ENCODE results near the gene PRSS33. TPM values are rescaled to one million over a fixed set of nuclear protein-coding genes. Genes with fewer than 3 reads are reported as not detected.

Gene PRSS33
- total and polyA plus RNA-seq, 2 donors, result 0.05 to 0.37 TPM

- DNase-seq (ENCODE audit: low read depth in 6 of 9, low spot score in 9 of 9), result peak in 2 of 9 donors; percentile 7 to 11
- Histone ChIP-seq H3K4me1 (ENCODE audit: control insufficient read depth in 2 of 2, insufficient read depth in 2 of 2, low read length in 2 of 2) (peaks cover 22 to 31% of the 10 kb centered on the region in 2 donors), H3K27me3 (ENCODE audit: control insufficient read depth in 2 of 2, insufficient read depth in 1 of 2, low read length in 1 of 2) (no peaks in the 10 kb centered on the region), H3K4me3 (ENCODE audit: low read length in 2 of 2) (peak overlapping the region; percentile 78 to 89), H3K27ac (ENCODE audit: low read depth in 1 of 2, low read length in 1 of 2) (peak overlapping the region; percentile 100), H3K9me3 (ENCODE audit: control insufficient read depth in 2 of 2, insufficient read depth in 1 of 2, low read length in 1 of 2) (peaks cover 0 to 6% of the 10 kb centered on the region in 2 donors), H3K36me3 (ENCODE audit: control insufficient read depth in 2 of 2, insufficient read depth in 2 of 2, low read length in 1 of 2) (peaks cover 16 to 18% of the 10 kb centered on the region in 2 donors)
- 76% methylated on average over 23 of the region's 23 CpGs for WGBS
Measured at GRCh38 chr16:2751577-2752034, 35.8 kb downstream of the PRSS33 start.

- 87% methylated on average over 6 of the region's 6 CpGs for WGBS
- H3K27ac ChIP-seq (ENCODE audit: low read depth in 1 of 2, low read length in 1 of 2), result no peak overlapping the region
- H3K36me3 ChIP-seq (ENCODE audit: control insufficient read depth in 2 of 2, insufficient read depth in 2 of 2, low read length in 1 of 2), result peaks cover 5 to 9% of the 10 kb centered on the region in 2 donors
- H3K27me3 ChIP-seq (ENCODE audit: control insufficient read depth in 2 of 2, insufficient read depth in 1 of 2, low read length in 1 of 2), result no peaks in the 10 kb centered on the region
- peaks cover 0 to 6% of the 10 kb centered on the region in 2 donors for H3K9me3 ChIP-seq (ENCODE audit: control insufficient read depth in 2 of 2, insufficient read depth in 1 of 2, low read length in 1 of 2)
- no peak for DNase-seq (ENCODE audit: low read depth in 6 of 9, low spot score in 9 of 9)
- no peak overlapping the region for H3K4me3 ChIP-seq (ENCODE audit: low read length in 2 of 2)
- H3K4me1 ChIP-seq (ENCODE audit: control insufficient read depth in 2 of 2, insufficient read depth in 2 of 2, low read length in 2 of 2), result peaks cover 12 to 25% of the 10 kb centered on the region in 2 donors
Measured at GRCh38 chr16:2749936-2750335, 37.4 kb downstream of the PRSS33 start.

GRCh38 chr16:2749476-2749875, 37.9 kb downstream of the PRSS33 start:
- WGBS, result 97% methylated on average over 5 of the region's 5 CpGs

GRCh38 chr16:2748757-2749455, 38.5 kb downstream of the PRSS33 start:
- Histone ChIP-seq H3K27ac (ENCODE audit: low read depth in 1 of 2, low read length in 1 of 2) (no peak overlapping the region), H3K9me3 (ENCODE audit: control insufficient read depth in 2 of 2, insufficient read depth in 1 of 2, low read length in 1 of 2) (peaks cover 0 to 6% of the 10 kb centered on the region in 2 donors), H3K27me3 (ENCODE audit: control insufficient read depth in 2 of 2, insufficient read depth in 1 of 2, low read length in 1 of 2) (no peaks in the 10 kb centered on the region), H3K4me1 (ENCODE audit: control insufficient read depth in 2 of 2, insufficient read depth in 2 of 2, low read length in 2 of 2) (peaks cover 5 to 15% of the 10 kb centered on the region in 2 donors), H3K4me3 (ENCODE audit: low read length in 2 of 2) (no peak overlapping the region), H3K36me3 (ENCODE audit: control insufficient read depth in 2 of 2, insufficient read depth in 2 of 2, low read length in 1 of 2) (peaks cover 0 to 9% of the 10 kb centered on the region in 2 donors)
- DNase-seq (ENCODE audit: low read depth in 6 of 9, low spot score in 9 of 9), result no peak
- WGBS, result 97% methylated on average over 7 of the region's 7 CpGs

More at GRCh38 chr16:2749476-2749875, 37.9 kb downstream of the PRSS33 start:
- Histone ChIP-seq H3K27ac (ENCODE audit: low read depth in 1 of 2, low read length in 1 of 2) (no peak overlapping the region), H3K27me3 (ENCODE audit: control insufficient read depth in 2 of 2, insufficient read depth in 1 of 2, low read length in 1 of 2) (no peaks in the 10 kb centered on the region), H3K4me1 (ENCODE audit: control insufficient read depth in 2 of 2, insufficient read depth in 2 of 2, low read length in 2 of 2) (peaks cover 8 to 20% of the 10 kb centered on the region in 2 donors), H3K36me3 (ENCODE audit: control insufficient read depth in 2 of 2, insufficient read depth in 2 of 2, low read length in 1 of 2) (peaks cover 4 to 9% of the 10 kb centered on the region in 2 donors), H3K4me3 (ENCODE audit: low read length in 2 of 2) (no peak overlapping the region), H3K9me3 (ENCODE audit: control insufficient read depth in 2 of 2, insufficient read depth in 1 of 2, low read length in 1 of 2) (peaks cover 0 to 6% of the 10 kb centered on the region in 2 donors)
- DNase-seq (ENCODE audit: low read depth in 6 of 9, low spot score in 9 of 9), result no peak

- no peak for DNase-seq (ENCODE audit: low read depth in 6 of 9, low spot score in 9 of 9)
- WGBS, result 97% methylated on average over 9 of the region's 9 CpGs
- H3K4me1 ChIP-seq (ENCODE audit: control insufficient read depth in 2 of 2, insufficient read depth in 2 of 2, low read length in 2 of 2), result peaks cover 0 to 2% of the 10 kb centered on the region in 2 donors
- H3K27ac ChIP-seq (ENCODE audit: low read depth in 1 of 2, low read length in 1 of 2), result no peak overlapping the region
- no peak overlapping the region for H3K4me3 ChIP-seq (ENCODE audit: low read length in 2 of 2)
- no peaks in the 10 kb centered on the region for H3K27me3 ChIP-seq (ENCODE audit: control insufficient read depth in 2 of 2, insufficient read depth in 1 of 2, low read length in 1 of 2)
- peaks cover 0 to 9% of the 10 kb centered on the region in 2 donors for H3K36me3 ChIP-seq (ENCODE audit: control insufficient read depth in 2 of 2, insufficient read depth in 2 of 2, low read length in 1 of 2)
- H3K9me3 ChIP-seq (ENCODE audit: control insufficient read depth in 2 of 2, insufficient read depth in 1 of 2, low read length in 1 of 2), result no peaks in the 10 kb centered on the region
Measured at GRCh38 chr16:2745961-2746360, 41.4 kb downstream of the PRSS33 start.

GRCh38 chr16:2745116-2745890, 42.1 kb downstream of the PRSS33 start:
- DNase-seq (ENCODE audit: low read depth in 6 of 9, low spot score in 9 of 9), result no peak
- WGBS, result 92% methylated on average over 15 of the region's 15 CpGs
- H3K27ac ChIP-seq (ENCODE audit: low read depth in 1 of 2, low read length in 1 of 2), result no peak overlapping the region

GRCh38 chr16:2744711-2745110, 42.6 kb downstream of the PRSS33 start:
- Histone ChIP-seq H3K4me1 (ENCODE audit: control insufficient read depth in 2 of 2, insufficient read depth in 2 of 2, low read length in 2 of 2) (peaks cover 0 to 9% of the 10 kb centered on the region in 2 donors), H3K27me3 (ENCODE audit: control insufficient read depth in 2 of 2, insufficient read depth in 1 of 2, low read length in 1 of 2) (no peaks in the 10 kb centered on the region), H3K4me3 (ENCODE audit: low read length in 2 of 2) (no peak overlapping the region), H3K9me3 (ENCODE audit: control insufficient read depth in 2 of 2, insufficient read depth in 1 of 2, low read length in 1 of 2) (no peaks in the 10 kb centered on the region), H3K27ac (ENCODE audit: low read depth in 1 of 2, low read length in 1 of 2) (no peak overlapping the region), H3K36me3 (ENCODE audit: control insufficient read depth in 2 of 2, insufficient read depth in 2 of 2, low read length in 1 of 2) (peaks cover 0 to 4% of the 10 kb centered on the region in 2 donors)
- 96% methylated on average over 6 of the region's 6 CpGs for WGBS
- no peak for DNase-seq (ENCODE audit: low read depth in 6 of 9, low spot score in 9 of 9)

More at GRCh38 chr16:2745116-2745890, 42.1 kb downstream of the PRSS33 start:
- Histone ChIP-seq H3K4me3 (ENCODE audit: low read length in 2 of 2) (no peak overlapping the region), H3K9me3 (ENCODE audit: control insufficient read depth in 2 of 2, insufficient read depth in 1 of 2, low read length in 1 of 2) (no peaks in the 10 kb centered on the region), H3K27me3 (ENCODE audit: control insufficient read depth in 2 of 2, insufficient read depth in 1 of 2, low read length in 1 of 2) (no peaks in the 10 kb centered on the region), H3K36me3 (ENCODE audit: control insufficient read depth in 2 of 2, insufficient read depth in 2 of 2, low read length in 1 of 2) (peaks cover 0 to 9% of the 10 kb centered on the region in 2 donors), H3K4me1 (ENCODE audit: control insufficient read depth in 2 of 2, insufficient read depth in 2 of 2, low read length in 2 of 2) (peaks cover 0 to 3% of the 10 kb centered on the region in 2 donors)

- H3K4me3 ChIP-seq (ENCODE audit: low read length in 2 of 2), result no peak overlapping the region
- H3K27ac ChIP-seq (ENCODE audit: low read depth in 1 of 2, low read length in 1 of 2), result no peak overlapping the region
- no peaks in the 10 kb centered on the region for H3K9me3 ChIP-seq (ENCODE audit: control insufficient read depth in 2 of 2, insufficient read depth in 1 of 2, low read length in 1 of 2)
- DNase-seq (ENCODE audit: low read depth in 6 of 9, low spot score in 9 of 9), result no peak
- peaks cover 0 to 16% of the 10 kb centered on the region in 2 donors for H3K4me1 ChIP-seq (ENCODE audit: control insufficient read depth in 2 of 2, insufficient read depth in 2 of 2, low read length in 2 of 2)
- no peaks in the 10 kb centered on the region for H3K36me3 ChIP-seq (ENCODE audit: control insufficient read depth in 2 of 2, insufficient read depth in 2 of 2, low read length in 1 of 2)
- H3K27me3 ChIP-seq (ENCODE audit: control insufficient read depth in 2 of 2, insufficient read depth in 1 of 2, low read length in 1 of 2), result no peaks in the 10 kb centered on the region
- WGBS, result 95% methylated on average over 19 of the region's 19 CpGs
Measured at GRCh38 chr16:2743007-2743810, 44.2 kb downstream of the PRSS33 start.

Data from thymus (tissue), 11 donors.